ENCODE measurements around the gene SMYD2.

SMYD2 gene

GRCh38 chr1:214331827-214332423 lies 51.0 kb downstream of the SMYD2 start:
- peak; percentile 67 for DNase-seq (ENCODE audit: low spot score)
- TF ChIP-seq CTCF (IDR thresholded peaks at IDR 0.05; ENCODE audit: extremely low read depth, missing control alignments), result peak; percentile 86

GRCh38 chr1:214332946-214333798 lies 52.2 kb downstream of the SMYD2 start:
- peak; percentile 42 for DNase-seq (ENCODE audit: low spot score)
- TF ChIP-seq CTCF (IDR thresholded peaks at IDR 0.05; ENCODE audit: extremely low read depth, missing control alignments), result peak; percentile 73

- TF ChIP-seq CTCF (IDR thresholded peaks at IDR 0.05; ENCODE audit: extremely low read depth, missing control alignments), result no peak
- DNase-seq (ENCODE audit: low spot score), result no peak
These were observed 54.6 kb downstream of the SMYD2 start for GRCh38 chr1:214335567-214335966.

GRCh38 chr1:214337015-214337414 lies 56.1 kb downstream of the SMYD2 start:
- no peak for TF ChIP-seq CTCF (IDR thresholded peaks at IDR 0.05; ENCODE audit: extremely low read depth, missing control alignments)
- no peak for DNase-seq (ENCODE audit: low spot score)

GRCh38 chr1:214337511-214337910 lies 56.6 kb downstream of the SMYD2 start:
- DNase-seq (ENCODE audit: low spot score), result no peak
- no peak for TF ChIP-seq CTCF (IDR thresholded peaks at IDR 0.05; ENCODE audit: extremely low read depth, missing control alignments)

GRCh38 chr1:214338212-214338611 lies 57.3 kb downstream of the SMYD2 start:
- DNase-seq (ENCODE audit: low spot score), result no peak
- no peak for TF ChIP-seq CTCF (IDR thresholded peaks at IDR 0.05; ENCODE audit: extremely low read depth, missing control alignments)

GRCh38 chr1:214341459-214341858 lies 60.5 kb downstream of the SMYD2 start:
- DNase-seq (ENCODE audit: low spot score), result no peak
- TF ChIP-seq CTCF (IDR thresholded peaks at IDR 0.05; ENCODE audit: extremely low read depth, missing control alignments), result no peak
